ENCODE measurements around the gene FOXL2.

Gene FOXL2
- total RNA-seq: 0 reads per million in 2 experiments

DNA sequence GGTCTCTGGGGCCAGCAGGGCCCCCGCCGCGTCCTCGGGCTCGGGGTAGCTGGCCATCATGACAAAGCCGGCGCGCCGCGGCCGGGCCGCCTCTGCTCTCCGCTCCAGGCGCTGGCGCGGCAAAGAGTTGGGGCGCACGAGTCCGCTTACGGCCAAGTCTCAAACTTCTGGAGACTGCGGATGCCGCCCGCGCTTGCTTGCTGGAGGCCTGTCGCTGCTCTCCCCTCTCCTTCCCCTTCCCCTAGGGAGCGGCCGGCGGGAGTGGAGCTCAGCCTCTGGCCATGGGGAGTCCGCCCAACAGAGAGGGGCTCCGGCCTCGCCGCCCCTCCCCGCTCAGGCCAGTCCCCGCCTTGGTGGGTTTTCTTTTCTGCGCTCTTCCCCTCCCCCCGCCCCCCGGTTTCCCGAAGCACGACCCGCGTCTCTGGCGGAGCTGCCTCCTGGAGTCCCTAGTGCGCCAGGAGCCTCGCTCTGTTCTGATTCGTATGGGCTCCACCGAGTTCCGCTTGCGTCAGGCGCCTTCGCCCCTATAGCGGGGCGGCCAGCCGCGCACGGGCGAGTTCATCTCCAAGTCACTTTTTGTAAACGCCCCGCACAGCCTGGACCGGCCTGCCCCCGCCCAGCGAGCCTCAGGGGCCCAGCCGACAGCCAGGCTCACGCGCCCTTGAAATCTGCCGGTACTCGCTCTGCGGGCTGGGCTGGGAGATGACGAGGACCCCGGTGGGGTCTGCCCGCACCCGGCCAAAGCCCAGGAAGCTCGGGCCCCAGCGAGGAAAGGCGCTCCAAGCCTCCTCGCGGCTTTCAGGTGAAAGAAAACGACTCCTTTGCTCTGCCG is at the start of gene FOXL2, which contains the start of gene FOXL2NB:
TSS of gene FOXL2 (minus strand) at position 475 of the 832 bp plus-strand sequence. CDS start at position 60, 415 bp downstream.
TSS of gene FOXL2NB (plus strand) at position 555 of the 832 bp plus-strand sequence. CDS start at position 703, 148 bp downstream.
- no peak for DNase-seq (ENCODE audit: low read depth)

DNA sequence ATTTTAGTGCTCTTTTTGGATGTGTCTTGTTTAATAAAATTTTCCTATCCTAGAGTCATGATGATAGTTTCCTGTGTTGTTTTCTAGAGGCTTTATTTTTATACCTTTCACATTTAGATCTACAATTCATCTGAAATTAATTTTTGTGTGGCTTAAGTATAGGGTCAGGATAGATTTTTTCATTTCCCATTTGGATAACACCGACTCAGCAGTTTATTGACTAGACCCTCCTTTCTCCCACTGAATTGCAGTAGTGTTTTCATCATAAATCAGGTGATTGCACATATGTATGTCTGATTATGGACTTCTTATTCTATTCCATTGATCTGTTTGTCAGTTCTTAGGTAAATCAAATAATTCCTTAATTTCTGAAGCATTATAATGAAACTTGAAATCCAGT is 48.8 kb upstream of the FOXL2 start:
- no peak for DNase-seq (ENCODE audit: low read depth)

DNA sequence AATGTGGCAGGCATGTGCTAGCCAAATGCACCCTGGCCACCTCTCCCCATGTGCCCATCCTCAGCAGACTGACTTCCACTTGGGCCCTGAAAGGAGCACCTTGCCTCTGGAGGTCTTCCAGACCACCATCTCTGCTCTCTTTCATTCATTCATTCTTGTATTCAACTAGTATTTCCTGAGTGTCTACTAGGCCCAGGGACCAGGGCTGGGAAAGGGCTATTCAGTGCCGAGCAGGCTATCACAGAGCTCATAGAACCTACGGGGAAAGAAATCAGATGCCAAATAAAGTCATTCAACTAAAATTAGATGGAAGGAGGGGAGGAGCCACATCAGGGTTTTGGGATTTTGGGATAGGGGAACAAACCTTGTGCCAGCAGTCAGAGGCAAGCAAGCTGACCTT is 40.2 kb upstream of the FOXL2 start:
- DNase-seq (ENCODE audit: low read depth): no peak

DNA sequence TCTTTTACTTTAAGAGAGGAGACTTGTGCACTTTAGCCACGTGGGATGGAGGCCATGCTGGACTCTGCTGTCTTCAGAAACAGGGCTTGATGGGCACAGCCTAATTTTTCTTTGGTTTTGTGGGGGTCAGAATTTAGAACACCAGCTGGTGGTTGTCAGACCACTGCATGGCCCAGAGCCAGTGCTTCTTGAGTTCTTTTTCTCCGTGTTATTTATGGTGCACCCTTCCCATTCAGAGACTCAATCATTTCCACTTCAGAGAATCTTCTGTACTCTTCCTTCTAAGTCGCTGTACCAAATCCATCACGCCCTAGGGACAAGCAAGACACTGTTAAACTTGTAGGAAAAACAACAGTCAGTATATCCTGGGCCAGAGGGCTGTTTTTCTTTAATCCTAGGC is 39.0 kb upstream of the FOXL2 start:
- DNase-seq (ENCODE audit: low read depth): no peak

DNA sequence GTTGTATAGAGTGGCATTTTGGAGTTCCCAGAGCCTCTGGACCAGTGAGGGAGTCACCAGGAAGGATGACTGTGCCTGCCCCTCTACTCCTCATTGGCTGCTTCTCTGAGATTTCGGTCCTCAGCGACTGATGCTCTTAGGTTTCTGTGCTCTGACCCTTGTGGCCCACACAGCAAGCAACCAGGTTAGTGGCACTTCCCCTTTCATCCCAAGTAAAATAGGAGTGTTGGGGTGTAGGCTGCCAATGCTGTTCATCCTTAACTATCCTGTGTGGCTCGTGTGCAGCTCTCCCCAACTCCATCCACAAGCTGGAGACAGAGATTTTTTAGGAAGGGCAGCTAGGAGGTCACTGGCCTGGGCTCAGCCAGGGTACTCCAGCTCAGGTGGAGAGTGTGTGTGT is 37.9 kb upstream of the FOXL2 start:
- no peak for DNase-seq (ENCODE audit: low read depth)

DNA sequence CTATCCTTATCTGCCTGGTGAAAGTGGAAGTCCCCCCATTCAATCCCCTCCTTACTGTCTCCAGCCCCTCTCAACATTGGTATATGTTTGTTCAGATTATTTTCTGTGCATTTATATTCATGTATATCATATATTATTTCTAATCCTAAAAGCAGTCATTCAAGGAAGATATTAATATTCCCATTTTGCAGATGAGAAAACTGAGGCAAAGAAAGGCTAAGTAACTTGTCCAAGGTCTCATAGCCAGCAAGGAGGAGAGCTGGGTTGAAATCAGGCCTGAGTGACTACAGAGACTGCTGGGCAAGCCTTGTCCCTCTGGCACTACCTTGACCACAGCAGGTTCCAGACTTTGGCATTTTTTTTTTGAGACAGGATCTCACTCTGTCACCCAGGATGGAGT is 29.1 kb upstream of the FOXL2 start:
- no peak for DNase-seq (ENCODE audit: low read depth)

DNA sequence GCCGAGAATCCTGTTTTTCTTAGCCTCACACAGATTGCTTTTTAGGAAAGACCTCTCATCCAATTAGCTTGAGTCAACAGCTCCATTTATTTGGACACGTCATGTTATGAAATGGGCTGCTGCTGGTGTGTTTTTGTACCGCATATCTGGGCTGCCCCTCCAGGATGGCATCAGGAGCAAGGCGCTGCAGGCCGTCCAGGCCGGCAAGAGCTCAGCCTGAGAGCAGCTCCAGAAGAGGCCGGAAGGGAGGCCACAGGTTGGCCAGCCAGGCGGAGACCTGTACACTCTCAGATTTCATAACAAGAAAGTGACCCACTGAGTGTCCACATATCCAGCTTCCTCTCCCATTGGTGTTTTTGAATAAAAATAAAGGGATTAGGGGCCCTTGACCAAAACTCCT is 28.4 kb upstream of the FOXL2 start:
- DNase-seq (ENCODE audit: low read depth): no peak

DNA sequence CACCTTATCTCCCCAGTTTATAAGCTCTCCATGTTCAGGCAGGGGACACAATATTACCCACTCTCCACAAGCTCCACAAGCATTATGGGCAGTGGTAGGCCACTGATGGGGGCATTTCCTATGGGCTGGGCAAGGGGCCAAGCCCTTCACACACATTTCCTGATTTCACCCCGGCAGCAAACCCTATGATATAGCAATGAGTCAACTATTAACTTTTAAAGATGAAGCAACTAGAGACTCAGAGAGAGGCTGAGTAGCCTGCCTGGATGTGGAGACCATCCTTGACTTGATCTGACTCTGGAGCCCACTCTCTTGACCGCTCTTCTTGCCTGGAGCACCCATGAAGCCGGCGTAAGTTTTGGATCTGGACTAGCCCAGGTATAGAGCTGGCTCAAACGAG is 27.5 kb upstream of the FOXL2 start:
- no peak for DNase-seq (ENCODE audit: low read depth)

DNA sequence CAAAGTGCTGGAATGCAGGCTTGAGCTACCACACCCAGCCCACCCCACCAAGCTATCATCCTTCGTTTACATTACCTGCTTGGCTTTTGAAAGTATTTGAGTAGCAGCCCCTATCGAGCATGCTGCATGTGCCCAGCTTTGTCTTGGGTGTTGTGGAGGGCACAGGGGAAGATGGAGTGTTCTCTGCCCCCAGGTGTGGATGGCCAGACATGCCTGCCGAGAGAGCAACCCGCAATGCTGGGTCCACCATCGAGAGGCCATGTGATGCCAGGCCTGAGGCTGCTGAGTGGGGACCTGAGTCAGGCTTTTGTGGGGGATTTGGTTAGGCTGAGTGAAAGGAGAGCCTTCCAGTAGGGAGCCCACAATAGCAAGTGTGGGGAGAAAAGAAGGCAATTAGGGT is 26.0 kb upstream of the FOXL2 start:
- DNase-seq (ENCODE audit: low read depth): no peak

DNA sequence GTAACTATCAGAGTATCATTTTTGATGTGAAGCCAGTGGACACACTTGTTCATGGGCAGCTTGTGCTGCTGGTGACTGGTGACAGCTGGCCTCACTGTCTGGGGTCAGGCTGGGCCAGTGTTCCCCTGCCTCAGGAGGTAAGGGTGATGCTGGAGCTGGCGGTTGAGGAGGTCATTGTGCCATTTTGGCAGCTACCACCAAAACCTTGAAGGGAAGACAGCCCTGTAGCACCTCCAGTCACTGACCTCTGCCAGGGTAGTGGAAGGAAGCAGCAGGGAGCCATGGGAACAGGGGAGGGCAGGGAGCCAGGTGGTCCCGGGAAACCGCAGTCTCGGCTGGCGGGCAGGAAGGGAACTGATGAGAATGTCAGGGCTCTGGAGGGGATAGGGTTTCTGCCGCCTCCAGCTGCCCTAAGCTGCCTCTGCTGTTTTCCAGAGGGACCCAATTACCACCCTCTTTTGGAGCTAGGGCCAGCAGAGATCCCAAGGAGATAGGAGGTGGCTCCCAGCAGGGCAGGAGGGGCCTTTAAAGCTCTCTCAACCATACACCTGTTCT is 24.9 kb upstream of the FOXL2 start:
- no peak for DNase-seq (ENCODE audit: low read depth)

DNA sequence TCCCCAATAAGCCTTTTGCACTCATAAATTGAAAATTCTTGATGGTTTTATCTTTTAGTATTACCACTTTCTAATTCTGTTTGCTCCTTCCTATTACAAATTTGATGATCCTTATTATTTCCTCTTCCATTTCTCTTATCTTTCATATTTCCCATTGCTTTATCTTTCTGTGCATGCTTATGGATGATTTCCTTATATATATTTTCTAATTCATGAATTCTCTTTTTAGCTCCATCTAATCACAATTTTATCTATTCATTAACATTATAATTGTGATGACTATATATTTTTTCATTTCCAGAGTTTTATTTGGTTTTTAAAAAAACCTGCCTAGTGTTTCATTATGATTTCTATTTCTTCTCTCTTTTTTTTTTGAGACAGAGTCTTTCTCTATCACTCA is 18.0 kb upstream of the FOXL2 start:
- DNase-seq (ENCODE audit: low read depth): no peak

DNA sequence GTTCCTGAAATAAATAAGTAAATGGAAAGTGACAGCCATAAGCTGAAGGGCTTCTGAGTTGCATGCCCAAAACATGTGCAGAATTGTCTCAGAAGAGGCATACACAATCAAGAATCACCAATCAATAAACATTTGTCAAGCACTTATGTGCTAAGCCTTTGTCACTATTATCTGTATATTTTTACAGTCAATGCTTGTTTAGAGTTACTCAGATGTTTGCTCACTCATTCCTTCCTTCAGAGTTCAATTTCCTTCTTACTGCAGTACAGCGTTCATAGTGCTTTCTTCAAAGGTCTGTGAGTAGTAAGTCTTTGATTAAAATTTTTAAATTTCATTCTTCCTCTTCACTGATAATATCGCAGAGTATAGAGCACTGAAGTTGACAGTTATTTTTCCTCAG is 17.3 kb upstream of the FOXL2 start:
- DNase-seq (ENCODE audit: low read depth): no peak

DNA sequence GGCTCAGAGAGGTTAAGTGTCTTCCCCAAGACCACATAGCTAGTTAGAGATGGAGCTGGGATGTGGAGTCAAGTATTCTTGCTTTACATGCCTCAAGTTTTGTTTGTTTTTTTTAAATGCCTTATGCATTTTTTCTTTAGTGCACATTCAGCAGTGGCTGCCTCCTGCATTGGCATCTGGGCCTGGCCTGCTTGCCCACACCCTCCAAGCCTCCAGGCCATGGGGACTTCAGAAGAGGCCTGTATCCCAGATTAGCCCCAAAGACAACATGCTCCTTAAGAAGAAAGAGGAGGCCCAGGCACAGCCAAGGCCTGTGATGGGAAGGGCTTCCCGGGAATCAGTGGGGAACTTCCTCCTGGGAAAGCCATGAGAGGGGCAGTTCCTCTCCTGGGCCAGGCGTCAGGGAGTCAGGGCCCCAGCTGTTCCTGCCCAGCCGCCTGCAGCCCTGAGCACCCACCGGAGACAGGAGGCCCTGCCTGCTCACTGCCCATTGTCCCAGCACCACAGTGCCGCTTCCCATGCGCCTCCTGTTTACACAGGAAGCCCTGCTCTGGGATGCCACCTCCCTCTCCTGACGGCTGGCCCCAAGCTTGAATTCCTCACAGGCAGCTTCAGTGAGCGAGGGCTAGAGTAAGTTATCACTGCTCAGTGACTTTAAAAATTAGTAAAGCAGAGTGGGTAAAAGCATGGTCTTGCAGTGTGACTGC is 16.1 kb upstream of the FOXL2 start:
- DNase-seq (ENCODE audit: low read depth): no peak

DNA sequence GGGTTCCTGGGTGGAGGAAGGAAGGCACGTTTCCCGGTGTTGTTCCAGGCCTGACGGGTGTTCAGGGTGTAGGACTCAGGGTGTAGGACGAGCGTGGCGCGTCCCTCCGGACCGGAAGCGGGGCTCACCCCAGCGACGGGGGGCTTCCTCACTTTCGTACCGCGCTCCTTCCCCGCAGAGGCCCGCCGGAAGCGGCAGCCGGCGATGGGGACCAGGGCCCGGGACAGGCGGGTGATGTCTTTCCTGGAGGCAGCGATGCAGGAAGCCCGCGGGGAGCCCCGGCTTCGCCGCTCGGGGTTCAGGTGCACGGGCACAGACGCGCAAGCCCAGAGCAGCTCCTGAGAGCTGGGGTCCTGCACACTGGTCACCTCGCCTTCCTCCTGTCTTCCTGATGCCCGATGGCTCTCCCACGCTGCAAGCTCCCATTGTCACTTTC is 13.5 kb upstream of the FOXL2 start:
- DNase-seq (ENCODE audit: low read depth): no peak

DNA sequence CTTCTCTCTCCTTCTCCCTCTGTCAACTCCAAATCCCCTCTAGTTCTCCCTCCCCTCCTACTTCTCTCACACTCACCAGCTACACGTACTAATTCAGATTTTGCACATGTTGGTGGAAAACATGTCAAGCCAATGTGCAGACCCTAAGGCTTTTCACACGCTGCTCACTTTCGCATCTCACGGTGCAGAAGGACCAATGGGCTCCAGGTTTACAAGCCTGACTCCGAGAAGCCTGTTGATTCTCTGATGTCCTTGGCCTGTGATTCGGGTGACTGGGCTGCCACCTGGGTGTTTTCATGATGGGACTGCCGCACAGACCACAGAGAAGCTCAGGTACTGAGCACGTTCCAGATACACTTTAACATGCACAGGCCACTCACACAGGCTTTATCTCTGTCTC is 3.8 kb upstream of the FOXL2 start:
- DNase-seq (ENCODE audit: low read depth): no peak

DNA sequence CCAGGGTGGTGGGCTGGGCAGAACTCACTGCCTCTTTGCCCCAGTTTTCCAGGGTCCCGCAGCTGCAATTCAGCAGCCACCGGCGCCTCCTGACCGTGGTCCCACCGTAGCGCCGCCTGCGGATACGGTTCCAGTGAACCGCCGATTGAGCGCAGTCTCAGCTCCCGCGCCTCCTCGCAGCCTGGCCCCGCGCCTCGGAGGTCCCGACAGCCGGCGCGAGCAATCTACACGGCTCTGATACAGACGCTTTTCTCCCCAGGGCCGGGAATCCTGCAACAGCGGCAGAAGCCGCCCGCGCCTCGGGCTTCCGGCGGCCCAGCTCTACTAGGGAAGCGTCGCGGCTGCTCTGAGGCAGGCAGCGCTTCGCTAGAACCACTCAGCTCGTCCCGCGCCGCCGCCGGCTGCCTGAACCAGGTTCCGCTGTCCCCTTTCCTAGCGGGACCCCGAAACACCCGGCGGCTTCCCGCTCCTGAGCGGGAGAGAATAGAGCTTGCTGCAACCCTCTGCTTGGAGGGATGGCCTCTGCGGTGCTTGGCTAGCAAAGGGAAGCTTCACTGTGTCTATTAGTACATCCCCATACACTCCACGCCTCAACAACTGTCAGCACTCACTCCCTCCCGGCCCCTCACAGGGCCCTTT is 3.2 kb upstream of the FOXL2 start:
- no peak for DNase-seq (ENCODE audit: low read depth)

DNA sequence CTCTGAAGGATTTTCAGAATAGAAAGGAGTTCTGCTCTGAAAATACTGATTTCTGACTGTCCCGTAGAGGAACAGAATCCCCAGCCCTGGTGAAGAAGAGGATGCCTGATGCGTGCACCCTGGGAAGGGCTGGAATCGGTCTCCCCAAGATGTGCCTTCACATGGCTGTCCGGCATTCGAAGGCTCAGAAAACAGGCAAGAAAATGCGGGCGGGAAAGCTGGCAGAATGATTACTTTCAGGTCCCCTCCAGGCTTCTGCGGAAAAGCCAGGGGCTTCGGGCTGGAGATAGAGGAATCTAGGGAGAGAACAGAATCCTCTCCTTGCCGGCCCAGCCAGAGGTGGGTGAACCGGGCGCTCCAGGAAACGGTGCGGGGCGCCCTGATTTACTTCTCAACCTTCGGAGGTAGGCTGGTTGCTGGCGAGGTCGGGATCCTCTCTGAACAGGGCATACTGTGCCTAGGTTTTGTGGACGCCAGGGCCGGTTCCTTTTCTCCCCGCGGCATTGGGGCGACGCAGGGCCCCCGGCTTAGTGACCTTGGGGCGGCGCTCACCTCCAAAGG is 2.6 kb upstream of the FOXL2 start:
- no peak for DNase-seq (ENCODE audit: low read depth)

DNA sequence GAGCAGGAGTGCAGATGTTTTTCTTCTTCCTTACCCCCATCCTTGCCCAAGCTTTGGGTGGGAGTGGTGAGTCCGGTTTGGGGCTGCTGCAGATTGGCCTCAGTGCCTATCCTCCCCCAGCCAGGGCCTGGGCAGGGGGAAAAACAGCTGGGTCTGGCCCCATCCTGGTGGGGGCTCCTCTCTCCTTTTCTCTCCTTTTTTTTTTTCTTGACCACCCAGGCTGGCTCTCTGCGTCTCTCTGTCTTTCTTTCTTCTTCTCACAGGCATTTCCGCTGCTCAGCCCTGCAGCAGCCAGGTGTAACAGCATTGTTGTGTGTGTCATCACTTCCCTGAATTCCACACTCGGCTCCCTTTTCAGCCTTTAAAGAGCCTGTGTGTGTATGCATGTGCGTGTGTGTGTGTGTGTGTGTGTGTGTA is 2.1 kb upstream of the FOXL2 start:
- no peak for DNase-seq (ENCODE audit: low read depth)

DNA sequence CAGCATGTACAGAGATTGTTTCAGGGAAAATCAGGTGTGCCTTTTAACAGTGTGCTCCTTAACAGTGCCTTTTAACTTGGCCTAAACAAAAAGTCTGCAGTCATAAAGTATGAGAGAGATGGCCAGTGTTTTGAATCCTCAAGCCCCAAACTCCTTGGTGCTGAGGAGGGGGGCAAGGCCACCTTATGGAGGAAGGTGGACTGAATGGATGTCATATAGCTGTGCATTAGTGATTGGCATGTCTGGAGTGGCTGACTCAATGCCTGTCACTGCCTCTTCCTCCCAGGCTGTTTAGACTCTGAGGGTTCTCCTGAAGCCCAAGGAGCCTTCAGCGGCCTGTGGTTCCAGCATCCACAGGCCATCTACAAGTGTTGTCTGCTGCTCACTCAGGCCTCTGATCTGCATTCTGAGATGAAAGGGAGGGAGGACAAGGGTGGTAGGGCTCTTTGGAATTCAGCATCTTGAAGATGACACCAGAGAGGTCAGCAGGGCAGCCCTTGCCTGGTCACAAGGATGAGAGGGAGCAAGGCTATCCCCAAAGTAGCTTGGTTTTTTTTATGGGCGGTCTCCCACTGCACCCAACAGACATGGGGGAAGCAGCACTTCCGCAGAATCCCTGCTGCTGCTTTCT is 1.5 kb upstream of the FOXL2 start:
- no peak for DNase-seq (ENCODE audit: low read depth)

DNA sequence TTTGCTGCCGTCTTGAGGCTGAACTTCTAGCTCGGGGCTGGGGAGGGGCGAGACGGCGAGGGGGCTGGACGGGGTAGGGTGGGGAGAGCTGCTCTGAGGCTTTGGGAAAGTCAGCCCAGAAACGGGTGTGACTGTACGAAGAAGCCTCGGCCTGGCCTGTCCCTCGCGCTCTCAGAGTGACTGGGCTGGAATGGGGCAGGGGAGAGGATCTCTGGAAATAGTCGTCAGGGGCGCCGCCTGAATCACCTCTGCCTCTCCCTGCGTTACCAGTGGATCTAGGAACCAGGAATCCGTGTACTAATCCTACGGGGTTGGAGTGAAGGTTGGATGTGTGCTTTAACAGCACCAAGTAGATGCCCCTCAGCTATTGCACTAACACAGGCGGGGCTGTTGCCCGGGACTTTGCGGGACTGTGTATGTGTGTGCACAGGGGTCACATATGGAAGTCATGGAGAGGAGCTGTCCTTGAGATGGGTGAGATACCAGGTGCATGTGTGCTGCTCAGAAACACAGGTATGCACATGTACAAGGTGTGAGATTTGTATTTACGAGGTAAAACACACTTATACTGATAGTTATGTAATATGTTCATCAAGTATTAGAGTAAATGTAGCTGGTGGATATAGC is 671 bp upstream of the FOXL2 start:
- no peak for DNase-seq (ENCODE audit: low read depth)

Measured in T follicular helper cell (primary cell).